ENCODE results near the gene UBTF.

Gene UBTF

GRCh38 chr17:44193326-44194084, 26.0 kb downstream of the UBTF start:
- DNase-seq: no peak

DNA sequence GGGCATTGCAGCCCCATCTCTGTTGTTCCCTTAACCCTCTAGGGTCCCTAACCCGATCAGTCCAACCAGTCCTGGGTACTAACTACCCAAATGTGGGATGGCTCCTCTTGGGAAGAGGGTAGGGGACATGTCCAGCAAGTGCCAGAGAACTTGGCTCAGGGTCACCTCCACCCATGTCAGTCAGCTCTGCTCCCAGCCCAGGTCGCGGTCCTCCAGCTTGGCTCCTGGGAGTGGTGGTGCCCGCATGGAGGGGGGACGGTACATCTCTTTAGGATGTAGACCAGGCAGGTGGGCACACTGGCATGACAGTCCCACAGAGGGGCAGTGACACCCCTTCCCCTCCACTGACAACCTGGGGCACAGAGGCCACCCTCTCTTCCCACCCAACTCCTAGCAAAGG, 26.7 kb downstream of the UBTF start:
- DNase-seq: no peak

- no peak for DNase-seq
Measured at GRCh38 chr17:44191941-44192496, 27.5 kb downstream of the UBTF start.

DNA sequence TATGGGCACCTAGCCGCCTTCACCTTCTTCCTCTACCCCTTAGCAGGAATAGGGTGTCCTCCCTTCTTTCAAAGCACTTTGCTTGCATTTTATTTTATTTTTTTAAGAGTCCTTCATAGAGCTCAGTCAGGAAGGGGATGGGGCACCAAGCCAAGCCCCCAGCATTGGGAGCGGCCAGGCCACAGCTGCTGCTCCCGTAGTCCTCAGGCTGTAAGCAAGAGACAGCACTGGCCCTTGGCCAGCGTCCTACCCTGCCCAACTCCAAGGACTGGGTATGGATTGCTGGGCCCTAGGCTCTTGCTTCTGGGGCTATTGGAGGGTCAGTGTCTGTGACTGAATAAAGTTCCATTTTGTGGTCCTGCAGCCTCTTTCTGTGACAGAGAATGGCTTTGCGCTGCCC, 28.1 kb downstream of the UBTF start:
- DNase-seq: no peak

DNA sequence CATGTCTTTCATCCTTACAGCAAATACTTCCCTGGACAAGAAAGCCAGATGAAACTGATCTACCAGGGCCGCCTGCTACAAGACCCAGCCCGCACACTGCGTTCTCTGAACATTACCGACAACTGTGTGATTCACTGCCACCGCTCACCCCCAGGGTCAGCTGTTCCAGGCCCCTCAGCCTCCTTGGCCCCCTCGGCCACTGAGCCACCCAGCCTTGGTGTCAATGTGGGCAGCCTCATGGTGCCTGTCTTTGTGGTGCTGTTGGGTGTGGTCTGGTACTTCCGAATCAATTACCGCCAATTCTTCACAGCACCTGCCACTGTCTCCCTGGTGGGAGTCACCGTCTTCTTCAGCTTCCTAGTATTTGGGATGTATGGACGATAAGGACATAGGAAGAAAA, 29.0 kb downstream of the UBTF start:
- DNase-seq: no peak

- no peak for DNase-seq
Measured at GRCh38 chr17:44188576-44189403, 30.7 kb downstream of the UBTF start.

GRCh38 chr17:44187131-44187899, 32.2 kb downstream of the UBTF start:
- DNase-seq: no peak

- peak; percentile 99 for DNase-seq
Measured at GRCh38 chr17:44186307-44187130, 33.0 kb downstream of the UBTF start, which contains the start of gene TMUB2. TMUB2 (plus strand) TSS chr17:44186972; CDS start chr17:44187709, 737 bp downstream.

GRCh38 chr17:44184212-44184810, 35.2 kb downstream of the UBTF start:
- DNase-seq: no peak

- no peak for DNase-seq
Measured at GRCh38 chr17:44183024-44183423, 36.5 kb downstream of the UBTF start.

DNA sequence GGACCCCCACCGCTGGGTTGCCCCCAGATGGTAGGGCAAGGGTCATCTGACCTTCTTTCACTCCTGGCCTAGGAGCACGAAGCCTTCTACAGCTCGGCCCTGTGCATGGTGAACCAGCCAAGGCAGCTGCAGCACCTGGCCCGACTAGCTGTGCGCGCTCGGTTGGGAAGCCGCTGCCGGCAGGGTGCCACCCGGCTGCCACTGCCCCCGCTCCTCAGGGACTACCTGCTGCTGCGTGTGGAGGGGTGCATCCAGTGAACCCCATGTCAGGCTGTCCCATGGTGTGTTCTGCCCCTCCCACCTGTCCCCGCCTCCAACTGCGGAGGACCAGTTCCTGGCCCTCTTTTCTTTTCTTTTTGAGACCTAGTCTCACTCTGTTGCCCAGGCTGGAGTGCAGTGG, 41.3 kb downstream of the UBTF start:
- no peak for DNase-seq

DNA sequence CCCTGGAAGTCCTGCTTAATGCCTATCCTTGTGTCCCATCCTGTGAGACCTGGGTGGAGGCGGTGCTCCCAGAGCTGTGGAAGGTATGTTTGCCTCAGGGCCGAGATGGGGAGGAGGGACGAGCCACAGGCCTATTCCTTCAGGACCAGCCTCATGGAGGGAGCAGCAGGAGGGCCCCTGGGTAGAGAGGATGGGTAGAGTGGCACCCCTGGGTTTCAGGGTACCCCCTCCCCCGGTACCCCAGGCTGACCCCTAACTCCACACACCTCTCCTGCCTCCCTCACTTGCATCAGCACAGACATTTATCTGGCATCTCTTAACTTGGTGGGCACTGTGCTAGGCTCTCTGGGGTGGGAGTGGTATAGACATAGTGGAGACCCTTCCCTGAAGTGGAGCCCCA, 41.8 kb downstream of the UBTF start:
- no peak for DNase-seq

DNA sequence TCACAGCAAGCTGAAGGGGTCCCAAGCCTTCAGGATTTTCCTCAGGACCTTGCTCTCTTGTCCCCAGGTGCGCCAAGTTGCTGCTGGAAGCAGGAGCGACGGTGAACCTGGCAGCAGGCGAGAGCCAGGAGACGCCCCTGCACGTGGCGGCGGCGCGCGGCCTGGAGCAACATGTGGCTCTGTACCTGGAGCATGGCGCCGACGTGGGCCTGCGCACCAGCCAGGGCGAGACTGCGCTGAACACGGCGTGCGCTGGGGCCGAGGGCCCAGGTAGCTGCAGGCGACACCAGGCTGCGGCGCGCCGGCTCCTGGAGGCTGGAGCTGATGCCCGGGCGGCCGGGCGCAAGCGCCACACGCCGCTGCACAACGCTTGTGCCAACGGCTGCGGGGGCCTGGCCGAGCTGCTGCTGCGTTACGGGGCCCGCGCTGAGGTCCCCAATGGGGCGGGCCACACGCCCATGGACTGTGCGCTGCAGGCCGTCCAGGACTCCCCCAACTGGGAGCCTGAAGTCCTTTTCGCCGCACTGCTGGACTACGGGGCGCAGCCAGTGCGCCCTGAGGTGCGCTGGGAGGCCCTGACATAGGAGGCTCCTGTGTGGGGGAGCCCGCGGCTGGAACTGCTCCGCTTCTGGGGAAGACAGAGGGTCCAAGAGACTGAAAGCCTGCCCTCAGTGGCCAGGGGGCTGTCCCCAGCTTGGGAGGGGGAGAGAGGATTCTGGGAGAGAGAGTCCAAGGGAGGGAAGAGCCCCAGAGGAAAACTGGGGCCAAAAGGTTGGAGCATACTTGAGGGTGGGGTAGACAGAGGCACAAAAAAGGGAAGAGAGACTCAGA, 42.6 kb downstream of the UBTF start:
- DNase-seq: no peak

DNA sequence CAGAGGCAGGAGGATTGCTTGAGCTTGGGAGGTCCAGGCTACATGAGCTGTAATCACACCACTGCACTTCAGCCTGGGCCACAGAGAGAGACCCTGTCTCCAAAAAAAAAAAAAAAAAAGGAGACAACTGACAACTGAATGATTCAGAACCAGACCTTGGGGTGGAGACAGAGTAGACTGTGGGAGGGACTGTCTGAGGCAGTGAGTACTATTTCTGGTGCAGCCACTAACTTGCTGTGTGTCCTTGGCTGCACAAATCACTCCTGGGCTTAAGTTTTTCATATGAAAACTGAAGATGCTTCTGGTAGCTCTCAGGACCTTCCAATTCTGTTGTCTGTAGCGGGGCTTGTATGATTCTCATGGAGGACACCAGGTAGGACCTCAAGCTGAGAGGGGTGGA, 43.2 kb downstream of the UBTF start:
- no peak for DNase-seq

DNA sequence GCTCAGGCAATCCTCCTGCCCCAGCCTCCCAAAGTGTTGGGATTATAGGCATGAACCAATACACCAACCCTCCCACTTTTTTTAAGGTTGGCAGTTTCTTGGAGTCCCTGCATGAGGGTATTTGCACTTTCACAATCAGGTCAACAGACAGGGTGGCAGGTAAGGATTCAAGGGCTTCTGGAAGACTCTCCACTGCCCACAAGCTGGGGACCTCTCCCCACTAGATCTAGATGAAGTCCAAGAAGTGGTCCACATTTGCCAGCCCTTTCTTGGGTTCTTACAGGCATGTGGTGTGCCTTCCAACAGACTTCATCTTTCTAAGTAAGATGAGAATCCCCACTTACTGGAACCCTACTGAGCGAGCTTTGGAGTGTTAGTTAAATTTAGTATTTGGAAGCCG, 45.0 kb downstream of the UBTF start:
- DNase-seq: no peak

- DNase-seq: no peak
Measured at GRCh38 chr17:44171931-44172455, 47.5 kb downstream of the UBTF start.

DNA sequence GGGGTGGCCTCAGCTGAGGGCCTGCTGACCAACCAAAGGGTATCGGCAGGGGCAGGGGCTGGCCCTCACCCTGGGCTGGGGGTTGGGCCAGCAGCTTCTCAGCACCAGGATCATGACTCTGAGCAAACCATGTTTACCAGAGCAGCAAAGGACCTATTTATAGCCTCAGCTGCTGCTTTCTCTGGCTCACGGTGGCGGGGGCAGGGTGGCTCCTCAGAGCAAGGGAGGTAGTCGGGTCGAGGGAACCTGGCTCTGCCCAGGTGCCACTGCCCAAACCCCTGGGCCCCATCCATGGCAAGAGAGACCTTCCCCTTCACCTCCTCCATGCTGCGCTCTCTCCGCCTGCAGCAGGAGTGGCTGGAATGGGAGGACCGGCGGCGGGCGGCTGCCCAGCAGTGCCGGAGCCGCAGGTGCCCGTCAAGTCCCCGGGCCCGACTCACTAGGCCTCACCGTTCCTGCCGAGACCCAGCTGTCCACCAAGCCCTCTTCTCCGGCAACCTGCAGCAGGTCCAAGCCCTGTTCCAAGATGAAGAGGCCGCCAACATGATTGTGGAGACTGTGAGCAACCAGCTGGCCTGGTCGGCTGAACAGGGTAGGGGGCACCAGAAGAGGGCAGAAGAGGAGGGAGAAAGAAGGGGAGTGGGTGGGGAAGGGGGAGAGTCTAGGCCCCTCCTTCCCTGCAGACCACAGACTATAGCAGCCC, 48.8 kb downstream of the UBTF start, which contains the start of gene ASB16:
TSS of gene ASB16 (plus strand) at position 206 of the 703 bp plus-strand sequence. CDS start at position 292, 86 bp downstream.
- no peak for DNase-seq

GRCh38 chr17:44170135-44170498, 49.4 kb downstream of the UBTF start:
- DNase-seq: no peak

DNA sequence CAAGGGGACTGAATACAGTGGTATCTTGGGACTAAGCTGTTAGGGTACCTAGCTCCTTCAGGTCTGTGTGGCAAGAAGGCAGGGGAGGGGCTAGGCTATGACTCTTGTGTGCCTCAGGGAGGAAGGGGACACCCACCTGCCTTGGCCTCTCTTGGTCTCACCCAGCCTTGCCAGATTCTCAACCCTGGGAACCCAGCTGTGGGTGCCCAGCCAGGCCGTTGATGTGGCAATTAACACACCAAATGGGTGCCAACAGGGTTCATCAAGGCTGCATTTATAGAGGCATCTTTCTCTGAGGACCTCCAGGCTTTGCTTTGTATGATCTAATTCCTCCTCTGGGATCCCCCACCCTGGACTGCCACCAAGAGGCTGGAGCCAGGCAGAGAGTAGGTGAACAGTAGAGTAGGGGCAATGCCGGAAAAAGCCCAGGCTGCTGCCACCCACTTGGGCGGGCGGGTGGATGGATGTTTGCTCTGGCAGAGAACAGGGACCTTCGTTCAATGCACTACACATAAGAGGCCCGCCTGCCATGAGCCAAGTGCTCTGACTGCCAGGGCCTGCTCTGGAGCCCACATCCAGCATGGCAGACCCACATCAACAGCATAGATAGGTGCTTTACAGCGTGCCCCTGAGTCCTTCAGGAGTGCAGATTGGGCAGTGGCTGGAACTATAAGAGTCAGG, 52.2 kb downstream of the UBTF start:
- DNase-seq: no peak
